Measurements from ENCODE around the gene SEBOX.

SEBOX gene

DNA sequence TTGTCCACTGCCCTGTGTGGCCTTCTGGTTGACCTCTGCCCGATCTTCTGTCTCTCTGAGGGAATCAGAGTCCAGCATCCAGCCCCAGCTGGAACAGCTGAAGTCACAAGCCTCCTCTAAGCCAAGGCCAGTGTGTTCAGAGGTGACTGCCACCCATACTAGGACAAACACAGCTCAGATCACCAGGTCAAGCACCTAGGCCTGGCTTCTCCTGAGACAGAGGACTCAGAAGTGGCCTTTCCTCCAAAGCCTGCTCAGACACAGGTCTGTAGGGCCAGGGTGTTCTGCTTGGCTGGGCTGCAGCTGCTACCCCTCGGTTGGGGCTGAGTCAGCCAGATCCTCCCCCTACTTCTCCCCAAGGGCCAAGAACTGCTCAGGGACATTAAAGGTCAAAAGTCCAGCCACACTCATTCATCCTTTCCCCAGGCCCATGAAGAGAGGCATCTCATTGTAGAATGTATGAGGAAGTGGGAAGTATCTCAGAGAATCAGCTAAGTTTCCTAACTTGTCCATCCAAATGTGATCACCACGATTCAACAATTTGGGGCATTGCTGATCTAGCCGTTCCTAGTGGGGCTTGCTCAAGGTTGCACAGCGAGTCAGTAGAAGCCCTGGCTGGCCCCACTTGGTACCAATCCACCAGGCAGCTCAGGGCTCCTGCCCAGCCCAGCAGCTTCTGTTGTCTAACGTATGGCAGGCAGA, 33.4 kb upstream of the SEBOX start:
- Histone ChIP-seq H3K4me1 (ENCODE audit: insufficient read depth, insufficient read length) (peaks cover 5% of the 10 kb centered on the region), H3K36me3 (ENCODE audit: insufficient read depth, insufficient read length, low read length) (peaks cover 48% of the 10 kb centered on the region), H3K4me3 (ENCODE audit: insufficient read length, low read depth) (no peak overlapping the region), H3K9me3 (ENCODE audit: insufficient read depth, low read length) (no peaks in the 10 kb centered on the region), H3K9ac (ENCODE audit: insufficient read length, low read depth) (no peak overlapping the region), H3K27me3 (ENCODE audit: insufficient read depth, insufficient read length) (peaks cover 43% of the 10 kb centered on the region)
- DNase-seq (ENCODE audit: low read depth, low spot score), result no peak
- no peak for TF ChIP-seq ZNF274 (IDR thresholded peaks at IDR 0.05; ENCODE audit: low read depth, low read length)
- TF ChIP-seq YY1 (IDR thresholded peaks at IDR 0.05; ENCODE audit: insufficient read depth, insufficient read length), result no peak
- no peak for TF ChIP-seq SUZ12 (IDR thresholded peaks at IDR 0.05; ENCODE audit: extremely low read depth, insufficient read depth, insufficient read length)

DNA sequence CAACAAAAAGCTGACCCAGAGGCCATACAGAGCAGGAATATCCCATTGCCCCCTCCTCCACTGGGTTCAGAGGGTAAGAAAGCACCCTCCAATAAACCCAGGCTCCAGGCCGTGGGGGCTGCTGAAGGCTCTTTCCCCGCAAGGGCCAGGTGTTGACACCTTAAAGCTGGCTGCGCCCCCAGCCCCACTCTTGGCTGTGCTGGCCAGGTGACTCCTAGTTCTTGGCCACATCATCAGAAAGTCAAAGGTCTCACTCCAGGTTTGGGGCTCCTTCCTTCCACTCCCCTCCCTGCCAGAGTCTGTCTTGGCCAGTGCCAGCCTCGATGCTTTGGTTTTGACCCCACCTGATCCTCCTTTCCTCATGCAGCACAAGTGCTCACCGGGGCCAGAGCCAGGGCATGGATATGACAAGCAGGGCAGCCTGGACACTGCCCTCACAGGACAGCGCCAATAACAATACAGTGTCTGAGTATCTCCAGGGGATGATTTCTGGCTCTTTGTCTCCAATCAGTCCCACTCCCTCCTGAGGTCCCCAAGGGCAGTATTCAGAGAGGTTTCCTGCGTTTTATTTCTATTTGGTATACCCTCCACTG, 32.8 kb upstream of the SEBOX start:
- H3K27me3 ChIP-seq (ENCODE audit: insufficient read depth, insufficient read length), result peaks cover 37% of the 10 kb centered on the region
- TF ChIP-seq SUZ12 (IDR thresholded peaks at IDR 0.05; ENCODE audit: extremely low read depth, insufficient read depth, insufficient read length) (no peak), ZNF274 (IDR thresholded peaks at IDR 0.05; ENCODE audit: low read depth, low read length) (no peak), YY1 (IDR thresholded peaks at IDR 0.05; ENCODE audit: insufficient read depth, insufficient read length) (no peak)
- peaks cover 48% of the 10 kb centered on the region for H3K36me3 ChIP-seq (ENCODE audit: insufficient read depth, insufficient read length, low read length)
- no peak overlapping the region for H3K4me3 ChIP-seq (ENCODE audit: insufficient read length, low read depth)
- H3K9ac ChIP-seq (ENCODE audit: insufficient read length, low read depth), result no peak overlapping the region
- no peak for DNase-seq (ENCODE audit: low read depth, low spot score)
- no peaks in the 10 kb centered on the region for H3K9me3 ChIP-seq (ENCODE audit: insufficient read depth, low read length)
- H3K4me1 ChIP-seq (ENCODE audit: insufficient read depth, insufficient read length), result peaks cover 5% of the 10 kb centered on the region

DNA sequence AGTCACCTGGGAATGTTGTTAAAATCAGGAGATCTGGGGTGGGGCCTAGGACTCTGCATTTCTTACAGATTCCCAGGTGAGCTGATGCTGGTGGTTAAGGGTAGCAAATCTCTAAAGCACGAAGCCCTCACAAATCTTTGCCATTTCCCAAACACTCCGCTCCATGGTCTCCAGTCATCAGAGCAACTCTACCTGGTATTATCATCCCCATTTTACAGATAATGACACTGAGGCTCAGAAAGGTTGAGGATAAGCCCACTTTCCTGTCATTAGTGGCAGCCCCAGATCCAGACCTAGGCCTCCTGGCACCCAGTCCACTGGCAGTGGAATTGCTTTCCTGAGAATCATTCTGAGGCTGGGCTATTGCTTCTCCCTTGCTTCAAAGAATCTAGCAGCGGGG, 32.3 kb upstream of the SEBOX start:
- Histone ChIP-seq H3K27me3 (ENCODE audit: insufficient read depth, insufficient read length) (peaks cover 36% of the 10 kb centered on the region), H3K4me3 (ENCODE audit: insufficient read length, low read depth) (no peak overlapping the region), H3K9me3 (ENCODE audit: insufficient read depth, low read length) (no peaks in the 10 kb centered on the region), H3K36me3 (ENCODE audit: insufficient read depth, insufficient read length, low read length) (peaks cover 44% of the 10 kb centered on the region), H3K4me1 (ENCODE audit: insufficient read depth, insufficient read length) (peaks cover 2% of the 10 kb centered on the region), H3K9ac (ENCODE audit: insufficient read length, low read depth) (no peak overlapping the region)
- no peak for DNase-seq (ENCODE audit: low read depth, low spot score)
- TF ChIP-seq ZNF274 (IDR thresholded peaks at IDR 0.05; ENCODE audit: low read depth, low read length), result no peak

DNA sequence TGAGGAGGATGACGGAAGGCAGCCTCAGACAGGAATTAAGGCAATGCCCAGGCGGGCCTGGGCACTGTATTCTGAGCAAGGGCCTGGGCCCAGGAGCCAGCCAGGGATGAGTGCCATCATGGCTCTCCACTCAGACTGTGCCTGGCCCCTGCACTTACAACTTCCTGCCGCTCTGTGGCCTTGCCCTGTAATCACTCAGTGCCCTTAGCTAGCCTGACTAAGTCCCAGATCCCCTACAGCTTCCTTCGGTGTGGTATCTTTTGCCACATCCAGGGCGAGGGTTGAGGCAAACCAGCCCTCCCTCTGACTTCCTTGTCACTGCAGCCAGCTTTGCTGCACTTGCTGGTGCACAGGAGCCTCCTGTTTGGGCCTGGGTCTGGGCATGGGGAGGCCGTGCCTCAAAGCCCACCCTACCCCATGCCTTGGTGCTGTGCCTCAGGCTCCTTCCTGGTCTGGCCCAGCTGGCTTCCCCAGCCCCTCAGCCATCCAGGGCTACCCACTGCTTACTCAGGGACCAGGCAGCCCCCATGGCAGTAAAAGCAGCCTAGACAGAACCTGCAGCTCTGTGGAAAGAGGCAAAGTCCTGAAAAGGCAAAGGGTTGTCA, 31.7 kb upstream of the SEBOX start:
- no peak for TF ChIP-seq YY1 (IDR thresholded peaks at IDR 0.05; ENCODE audit: insufficient read depth, insufficient read length)
- TF ChIP-seq SUZ12 (IDR thresholded peaks at IDR 0.05; ENCODE audit: extremely low read depth, insufficient read depth, insufficient read length), result no peak
- TF ChIP-seq ZNF274 (IDR thresholded peaks at IDR 0.05; ENCODE audit: low read depth, low read length), result no peak
- Histone ChIP-seq H3K27me3 (ENCODE audit: insufficient read depth, insufficient read length) (peaks cover 33% of the 10 kb centered on the region), H3K9me3 (ENCODE audit: insufficient read depth, low read length) (no peaks in the 10 kb centered on the region), H3K36me3 (ENCODE audit: insufficient read depth, insufficient read length, low read length) (peaks cover 40% of the 10 kb centered on the region), H3K4me3 (ENCODE audit: insufficient read length, low read depth) (no peak overlapping the region), H3K4me1 (ENCODE audit: insufficient read depth, insufficient read length) (no peaks in the 10 kb centered on the region), H3K9ac (ENCODE audit: insufficient read length, low read depth) (no peak overlapping the region)
- DNase-seq (ENCODE audit: low read depth, low spot score), result no peak

DNA sequence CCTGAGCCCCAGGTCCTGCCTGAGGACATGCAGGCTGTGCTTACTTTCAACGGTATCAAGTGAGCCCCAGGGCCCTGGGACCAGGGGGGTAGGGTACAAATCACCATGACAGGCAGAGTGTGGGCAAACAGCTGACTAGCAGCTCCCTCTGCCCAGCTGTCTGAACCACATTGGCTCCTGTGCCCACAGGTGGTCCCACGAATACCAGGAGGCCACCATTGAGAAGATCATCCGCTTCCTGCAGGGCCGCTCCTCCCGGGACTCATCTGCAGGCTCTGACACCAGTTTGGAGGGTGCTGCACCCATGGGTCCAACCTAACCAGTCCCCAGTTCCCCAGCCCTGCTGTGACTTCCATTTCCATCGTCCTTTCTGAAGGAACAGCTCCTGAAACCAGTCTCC, 31.0 kb upstream of the SEBOX start:
- DNase-seq (ENCODE audit: low read depth, low spot score), result no peak
- no peak overlapping the region for H3K4me3 ChIP-seq (ENCODE audit: insufficient read length, low read depth)
- H3K9ac ChIP-seq (ENCODE audit: insufficient read length, low read depth), result no peak overlapping the region
- peaks cover 42% of the 10 kb centered on the region for H3K36me3 ChIP-seq (ENCODE audit: insufficient read depth, insufficient read length, low read length)
- H3K4me1 ChIP-seq (ENCODE audit: insufficient read depth, insufficient read length), result peaks cover 3% of the 10 kb centered on the region
- peaks cover 25% of the 10 kb centered on the region for H3K27me3 ChIP-seq (ENCODE audit: insufficient read depth, insufficient read length)
- no peak for TF ChIP-seq YY1 (IDR thresholded peaks at IDR 0.05; ENCODE audit: insufficient read depth, insufficient read length)
- H3K9me3 ChIP-seq (ENCODE audit: insufficient read depth, low read length), result no peaks in the 10 kb centered on the region

DNA sequence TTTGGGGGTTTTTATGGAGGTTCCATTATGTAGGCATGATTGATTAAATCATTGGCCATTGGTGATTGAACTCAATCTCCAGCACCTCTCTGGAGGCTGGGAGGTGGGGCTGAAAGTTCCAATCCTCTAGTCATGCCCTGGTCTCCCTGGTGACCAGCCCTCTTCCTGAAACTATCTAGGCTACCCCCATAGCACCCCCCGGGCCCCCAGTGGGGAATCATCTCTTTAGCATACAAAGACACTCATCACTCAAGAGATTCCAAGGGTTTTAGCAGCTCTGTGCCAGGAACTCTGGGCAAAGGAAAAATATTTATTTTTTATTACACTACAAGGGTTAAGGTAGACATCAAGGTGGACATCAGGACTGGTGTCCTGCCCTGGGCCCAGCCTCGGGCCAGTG, 30.4 kb upstream of the SEBOX start:
- no peak overlapping the region for H3K4me3 ChIP-seq (ENCODE audit: insufficient read length, low read depth)
- peaks cover 20% of the 10 kb centered on the region for H3K27me3 ChIP-seq (ENCODE audit: insufficient read depth, insufficient read length)
- peaks cover 41% of the 10 kb centered on the region for H3K36me3 ChIP-seq (ENCODE audit: insufficient read depth, insufficient read length, low read length)
- DNase-seq (ENCODE audit: low read depth, low spot score), result no peak
- H3K9me3 ChIP-seq (ENCODE audit: insufficient read depth, low read length), result no peaks in the 10 kb centered on the region
- peaks cover 3% of the 10 kb centered on the region for H3K4me1 ChIP-seq (ENCODE audit: insufficient read depth, insufficient read length)
- TF ChIP-seq SUZ12 (IDR thresholded peaks at IDR 0.05; ENCODE audit: extremely low read depth, insufficient read depth, insufficient read length), result no peak
- no peak for TF ChIP-seq YY1 (IDR thresholded peaks at IDR 0.05; ENCODE audit: insufficient read depth, insufficient read length)
- TF ChIP-seq ZNF274 (IDR thresholded peaks at IDR 0.05; ENCODE audit: low read depth, low read length), result no peak
- H3K9ac ChIP-seq (ENCODE audit: insufficient read length, low read depth), result no peak overlapping the region

DNA sequence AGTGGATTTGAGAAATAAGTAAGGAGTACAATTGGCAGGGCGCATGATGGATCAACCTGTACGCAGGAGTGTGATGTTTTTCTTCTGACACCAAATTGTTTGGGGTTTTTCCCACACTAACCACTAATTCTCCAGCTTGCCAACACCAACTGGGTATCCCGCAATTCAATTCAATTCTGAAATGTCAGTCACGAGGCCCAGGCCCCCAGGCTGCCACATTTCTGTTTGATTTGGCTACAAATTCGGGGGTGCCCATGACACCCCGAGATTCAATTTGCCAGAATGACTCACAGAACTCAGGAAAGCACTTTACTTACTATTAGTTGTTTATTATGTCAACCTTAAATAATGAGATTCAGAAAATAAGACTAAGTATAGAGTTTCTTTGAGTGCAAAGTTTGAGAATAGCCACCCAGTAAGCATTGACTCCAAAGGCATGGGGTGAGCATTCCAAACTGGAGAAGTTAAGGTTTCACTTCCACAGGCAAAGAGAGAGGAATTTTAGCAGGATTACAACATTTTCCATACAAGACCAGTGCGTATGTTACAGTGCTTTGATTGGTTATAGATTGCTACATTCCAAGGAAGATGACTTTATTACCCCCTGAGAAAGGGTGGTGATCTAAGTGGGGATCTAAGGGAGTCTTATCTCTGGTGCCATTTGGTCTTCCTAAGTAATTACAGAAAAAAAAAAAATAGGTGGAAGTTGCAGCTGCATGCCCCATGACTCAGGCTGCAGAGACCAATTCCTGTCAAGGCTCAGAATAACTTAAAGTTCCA, 29.5 kb upstream of the SEBOX start:
- Histone ChIP-seq H3K27me3 (ENCODE audit: insufficient read depth, insufficient read length) (peaks cover 11% of the 10 kb centered on the region), H3K9ac (ENCODE audit: insufficient read length, low read depth) (no peak overlapping the region), H3K4me3 (ENCODE audit: insufficient read length, low read depth) (no peak overlapping the region), H3K36me3 (ENCODE audit: insufficient read depth, insufficient read length, low read length) (peaks cover 39% of the 10 kb centered on the region), H3K9me3 (ENCODE audit: insufficient read depth, low read length) (no peaks in the 10 kb centered on the region), H3K4me1 (ENCODE audit: insufficient read depth, insufficient read length) (peaks cover 3% of the 10 kb centered on the region)
- no peak for DNase-seq (ENCODE audit: low read depth, low spot score)
- TF ChIP-seq SUZ12 (IDR thresholded peaks at IDR 0.05; ENCODE audit: extremely low read depth, insufficient read depth, insufficient read length) (no peak), YY1 (IDR thresholded peaks at IDR 0.05; ENCODE audit: insufficient read depth, insufficient read length) (no peak)

Measured in NT2/D1 (cell line).